Breast epithelium (tissue), 3 donors: ENCODE data around the gene USP12.

Experiments used
- CTCF ChIP-seq, 3 donors: fragments of 450-650 bp; IDR thresholded peaks; one replicate each; pipeline ENCODE4 v1.5.1; 2016 to 2017; ENCODE audit warnings: antibody characterized with exemption in 3 of 3, mild to moderate bottlenecking in 3 of 3, moderate library complexity in 3 of 3
- POLR2A ChIP-seq: fragments of 450-650 bp; IDR thresholded peaks from one replicate; pipeline ENCODE4 v1.6.1; 2016; ENCODE audit warnings: antibody characterized with exemption, mild to moderate bottlenecking, moderate library complexity
- POLR2AphosphoS5 ChIP-seq, 3 donors: sonication (generic); formaldehyde crosslinking; IDR thresholded peaks; one replicate each; pipeline ENCODE4 v1.6.1; 2017; ENCODE audit warnings: antibody characterized with exemption in 3 of 3

DNA sequence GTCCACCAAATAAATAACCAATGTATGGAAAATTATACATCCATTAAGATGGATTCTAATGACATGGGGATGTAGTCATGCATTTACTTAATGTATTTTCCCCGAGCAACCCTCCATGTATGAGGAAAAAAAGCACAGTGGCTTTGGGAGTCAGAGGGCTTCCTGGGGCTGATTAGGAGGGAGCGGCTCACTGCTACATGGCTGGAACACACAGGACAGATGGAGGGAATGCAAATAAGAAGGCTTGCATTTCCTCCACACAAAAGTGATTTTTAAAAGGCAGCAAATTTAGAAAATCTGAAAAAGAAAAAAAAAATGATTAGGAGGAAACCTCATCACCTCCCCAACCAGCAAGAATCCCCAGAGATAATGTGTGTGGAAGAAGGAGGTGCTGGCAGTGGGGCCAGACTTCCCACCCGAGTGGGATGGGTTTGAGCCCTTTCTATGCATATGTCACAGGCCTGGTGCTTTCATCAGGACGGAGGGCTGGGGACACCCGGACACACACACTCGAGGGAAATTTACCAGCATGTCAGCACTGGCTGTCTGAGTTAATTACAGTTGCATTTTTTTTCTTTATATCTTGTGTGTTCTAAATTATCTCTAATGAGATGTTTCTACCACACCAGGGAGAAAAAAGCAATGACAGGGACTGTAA, 118.9 kb downstream of the USP12 start:
- TF ChIP-seq CTCF (IDR thresholded peaks at IDR 0.05) (no peak), POLR2AphosphoS5 (IDR thresholded peaks at IDR 0.05) (no peak), POLR2A (no peak)
